SH-SY5Y (cell line): Measurements from ENCODE around the gene CCDC14.

ENCODE experiments used
- GATA2 ChIP-seq: IDR thresholded peaks from 2 replicates; pipeline ENCODE4 v1.6.1; 2011; ENCODE audit warnings: mild to moderate bottlenecking, low read depth, low read length
- GATA3 ChIP-seq: IDR thresholded peaks from 2 replicates; pipeline ENCODE4 v1.6.1; 2011; ENCODE audit warnings: low read depth, mild to moderate bottlenecking, low read length, moderate library complexity

Gene CCDC14

GRCh38 chr3:123872621-123873020, 88.4 kb downstream of the CCDC14 start:
- no peak for TF ChIP-seq GATA2
- no peak for TF ChIP-seq GATA3

- TF ChIP-seq GATA2 = no peak
Measured at GRCh38 chr3:123871946-123872345, 89.1 kb downstream of the CCDC14 start.

GRCh38 chr3:123870033-123870432, 91.0 kb downstream of the CCDC14 start:
- TF ChIP-seq GATA3 (no peak), GATA2 (no peak)

GRCh38 chr3:123869165-123869564, 91.9 kb downstream of the CCDC14 start:
- TF ChIP-seq GATA3 (no peak), GATA2 (no peak)

- TF ChIP-seq GATA3 (no peak), GATA2 (no peak)
Measured at GRCh38 chr3:123864706-123865105, 96.3 kb downstream of the CCDC14 start.
